T-helper 1 cell treated with Interleukin-12 subunit alpha and Interleukin-12 subunit beta and Interleukin-4 antibody, amounts not matched to agents 30 ng/mL and 1 ng/mL, for 36 hours (primary cell): ENCODE measurements around the gene IGFALS. TPM values are rescaled to one million over a fixed set of nuclear protein-coding genes. Genes with fewer than 3 reads are reported as not detected.

ENCODE experiments used
- intact Hi-C: fragments of 100-400 bp; cut with micrococcal nuclease; formaldehyde crosslinking; loops from one replicate; pipeline ENCODE4 v1.15.1; 2024
- total RNA-seq: library from RNA; stranded (reverse); gene quantifications from 2 replicates; pipeline ENCODE4 v1.2.3, GENCODE V29; 2022

The IGFALS gene
- total RNA-seq, 1 donor from 2014 or later: 0.22 TPM

DNA sequence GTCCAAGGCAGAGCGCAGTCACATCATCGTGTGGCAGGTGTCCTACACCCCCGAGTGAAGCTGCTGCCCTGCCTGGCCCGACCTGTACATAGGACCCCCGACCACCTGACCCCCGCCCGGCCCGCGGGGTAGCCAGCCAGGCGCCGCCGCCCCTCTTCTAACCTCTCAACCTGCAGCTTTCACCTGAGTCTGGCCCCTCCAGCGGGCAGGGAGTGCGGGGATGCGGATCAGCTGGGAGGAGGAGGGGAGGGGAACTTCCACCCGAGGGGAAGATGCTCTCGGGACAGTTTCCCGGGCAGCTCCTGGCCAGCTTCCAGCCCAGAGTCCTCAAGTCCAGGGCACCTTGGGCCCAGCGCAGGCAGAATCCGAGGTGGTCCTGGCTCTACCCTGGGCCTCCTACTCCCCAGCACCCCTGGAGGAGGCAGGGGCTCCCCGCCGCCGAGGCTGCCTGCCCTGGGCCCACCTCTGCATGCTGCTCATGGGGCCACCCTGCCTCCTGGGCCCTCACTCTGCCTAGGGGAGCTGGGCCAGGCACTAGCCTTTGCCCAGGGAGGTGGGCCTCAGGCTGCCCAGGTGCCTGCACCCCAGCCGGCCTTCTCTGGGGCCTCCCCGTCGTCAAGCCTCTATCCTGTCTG lies 24.6 kb downstream of the IGFALS start:
- intact Hi-C loops: no loop called here

- intact Hi-C loops: no loop called here
Measured at GRCh38 chr16:1768061-1768766, 25.3 kb downstream of the IGFALS start.

DNA sequence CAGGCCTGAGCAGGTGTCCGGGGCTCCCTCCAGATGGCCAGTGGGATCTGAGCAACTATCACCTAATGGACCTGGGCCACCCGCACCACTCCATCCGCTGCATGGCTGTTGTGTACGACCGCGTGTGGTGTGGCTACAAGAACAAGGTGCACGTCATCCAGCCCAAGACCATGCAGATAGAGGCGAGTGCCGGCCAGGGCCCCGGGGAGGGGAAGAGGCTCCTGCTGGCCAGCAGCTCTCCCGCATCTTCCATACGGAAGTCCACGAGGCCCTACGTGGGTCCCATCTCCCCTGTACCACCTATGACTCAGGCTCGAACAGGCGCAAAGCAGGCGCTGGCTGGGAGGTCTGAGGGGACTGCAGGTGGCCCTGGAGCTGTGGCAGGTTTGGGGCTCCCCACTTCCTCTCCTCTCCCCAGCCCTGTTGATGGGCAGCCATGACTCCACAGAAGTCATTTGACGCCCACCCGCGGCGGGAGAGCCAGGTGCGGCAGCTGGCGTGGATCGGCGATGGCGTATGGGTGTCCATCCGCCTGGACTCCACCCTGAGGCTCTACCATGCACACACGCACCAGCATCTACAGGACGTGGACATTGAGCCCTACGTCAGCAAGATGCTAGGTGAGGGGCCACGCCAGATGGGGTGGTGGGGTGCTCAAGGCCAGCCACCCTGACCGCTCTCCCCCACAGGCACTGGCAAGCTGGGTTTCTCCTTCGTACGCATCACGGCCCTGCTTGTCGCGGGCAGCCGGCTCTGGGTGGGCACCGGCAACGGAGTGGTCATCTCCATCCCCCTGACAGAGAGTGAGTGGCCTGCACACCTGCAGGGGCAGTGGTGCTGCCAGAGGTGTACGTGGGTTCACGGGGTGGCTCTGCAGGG lies 26.1 kb downstream of the IGFALS start:
- intact Hi-C loops: no loop called here

- intact Hi-C loops: no loop called here
Measured at GRCh38 chr16:1766701-1767100, 26.8 kb downstream of the IGFALS start.

- intact Hi-C loops: no loop called here
Measured at GRCh38 chr16:1766231-1766630, 27.3 kb downstream of the IGFALS start.

GRCh38 chr16:1765826-1766225 lies 27.7 kb downstream of the IGFALS start:
- intact Hi-C loops: no loop called here

DNA sequence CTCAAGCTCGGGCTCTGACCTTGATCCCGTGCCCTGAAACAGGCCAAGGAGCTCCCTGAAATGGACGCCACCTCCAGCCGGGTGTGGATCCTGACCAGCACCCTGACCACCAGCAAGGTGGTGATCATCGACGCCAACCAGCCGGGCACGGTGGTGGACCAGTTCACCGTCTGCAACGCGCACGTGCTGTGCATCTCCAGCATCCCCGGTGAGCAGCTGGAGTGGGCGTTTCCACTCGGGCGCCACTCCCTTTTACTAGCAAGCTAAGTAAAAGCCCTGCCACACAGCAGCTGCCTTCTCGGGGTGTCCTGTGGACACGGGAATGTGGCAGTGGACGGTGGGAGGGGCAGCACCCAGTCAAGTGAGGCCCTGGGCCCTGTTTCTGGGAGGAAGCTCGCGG lies 28.5 kb downstream of the IGFALS start:
- intact Hi-C loops: no loop called here

- intact Hi-C loops: no loop called here
Measured at GRCh38 chr16:1763521-1764511, 29.7 kb downstream of the IGFALS start.

GRCh38 chr16:1762879-1763520 lies 30.5 kb downstream of the IGFALS start:
- intact Hi-C loops: no loop called here

GRCh38 chr16:1762196-1762878 lies 31.2 kb downstream of the IGFALS start:
- intact Hi-C loops: no loop called here

DNA sequence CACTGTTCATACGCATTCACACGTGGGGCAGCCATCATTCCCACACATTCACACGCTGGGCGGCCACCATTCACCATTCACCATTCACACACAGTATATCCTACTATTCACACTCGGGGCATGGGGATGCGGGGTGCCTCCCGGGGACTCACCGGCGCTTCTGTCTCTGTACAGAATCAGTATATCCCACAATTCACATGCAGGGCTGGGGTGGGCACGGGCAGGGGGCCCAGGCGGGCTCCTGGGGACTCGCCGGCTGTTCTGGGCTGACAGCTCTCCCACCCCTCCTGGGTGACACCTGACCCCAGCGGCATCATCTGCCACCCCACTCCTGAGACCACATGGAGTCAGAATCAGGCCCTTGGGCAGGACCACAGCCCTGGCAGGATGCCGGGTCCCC lies 31.8 kb downstream of the IGFALS start:
- intact Hi-C loops: no loop called here

DNA sequence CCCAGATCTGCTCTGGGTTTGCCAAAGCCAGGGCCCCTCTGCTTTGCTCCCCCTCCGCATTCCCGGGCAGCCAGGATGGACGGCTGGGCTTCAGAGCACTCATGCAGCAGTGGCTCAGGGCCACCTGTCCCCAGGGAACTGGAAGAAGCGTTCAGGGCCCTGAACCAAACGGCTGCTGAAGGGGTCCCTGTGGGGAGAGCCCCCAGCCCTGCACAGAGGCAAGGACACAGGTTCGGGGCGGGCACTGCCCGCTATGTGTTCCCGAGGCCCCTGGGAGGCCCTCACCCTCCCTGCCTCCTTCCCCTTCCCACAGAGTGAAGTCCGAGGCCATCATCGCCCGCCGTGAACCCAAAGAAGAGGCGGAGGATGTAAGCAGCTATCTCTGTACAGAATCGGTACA lies 32.6 kb downstream of the IGFALS start:
- intact Hi-C loops: no loop called here

GRCh38 chr16:1759511-1759910 lies 34.0 kb downstream of the IGFALS start:
- intact Hi-C loops: no loop called here

DNA sequence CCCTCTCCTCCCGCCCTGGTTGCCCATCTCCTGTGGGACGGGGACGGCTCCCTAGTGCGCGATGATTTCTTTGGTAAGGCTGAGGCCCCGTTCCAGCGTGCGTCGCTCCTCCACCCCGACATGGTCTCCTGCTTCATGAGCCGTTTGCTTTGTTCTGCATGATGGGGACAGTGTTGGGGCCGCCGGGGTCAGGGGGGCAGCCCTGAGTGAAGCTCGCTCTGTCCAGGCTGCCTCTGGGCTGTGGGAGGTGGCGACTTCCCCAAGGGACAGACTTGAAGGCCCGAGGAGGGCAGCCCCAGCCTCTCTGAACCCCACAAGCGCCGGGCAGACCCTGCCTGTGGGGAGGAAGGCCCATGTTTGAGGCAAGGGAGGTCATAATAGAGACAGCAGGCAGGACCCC lies 34.6 kb downstream of the IGFALS start:
- intact Hi-C loops: no loop called here

- intact Hi-C loops: no loop called here
Measured at GRCh38 chr16:1757714-1758461, 35.6 kb downstream of the IGFALS start.

- intact Hi-C loops: no loop called here
Measured at GRCh38 chr16:1754204-1754603, 39.3 kb downstream of the IGFALS start.

DNA sequence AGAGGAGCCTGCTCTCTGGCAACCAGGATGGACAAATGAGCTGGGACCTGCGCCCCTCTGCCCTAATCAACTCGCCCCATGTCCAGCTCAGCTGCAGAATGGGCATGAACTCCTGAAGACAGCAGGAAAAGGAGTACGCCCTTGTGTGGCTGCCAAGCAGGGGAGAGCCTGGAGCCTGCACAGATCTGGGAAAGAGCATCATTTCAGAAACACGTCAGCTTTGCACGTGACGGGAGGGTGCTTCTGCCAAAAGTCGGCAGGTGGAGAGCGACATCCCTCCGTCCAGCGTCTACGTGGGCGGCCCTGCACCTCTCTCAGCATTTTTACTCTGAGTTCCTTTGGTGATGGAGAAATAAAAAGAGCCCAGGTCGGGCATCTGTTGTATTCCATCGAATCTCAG lies 40.7 kb downstream of the IGFALS start:
- intact Hi-C loops: no loop called here

- intact Hi-C loops: no loop called here
Measured at GRCh38 chr16:1751946-1752345, 41.6 kb downstream of the IGFALS start.
